NCI-H345 (cell line): Measurements from ENCODE around the gene TEX36.
A peak's percentile ranks its signal among the peaks of the same experiment; 100 is the strongest.
"Not testable (repeated sequence)": the region's sequence is repeated elsewhere in the genome, so short reads cannot be mapped to it uniquely, and the experiment has no call there.

Source experiments
- DNase-seq: peaks from one replicate; lab custom pipeline; 2025; lab: John Stamatoyannopoulos, UW

TEX36 gene

GRCh38 chr10:125631806-125632205 is 51.2 kb downstream of the TEX36 start:
- DNase-seq = no peak

- DNase-seq = peak; percentile 43
Measured at GRCh38 chr10:125629758-125630376, 53.1 kb downstream of the TEX36 start.

GRCh38 chr10:125628104-125629049 is 54.6 kb downstream of the TEX36 start:
- no peak for DNase-seq

GRCh38 chr10:125627646-125628045 is 55.3 kb downstream of the TEX36 start:
- DNase-seq = no peak

- DNase-seq = no peak
Measured at GRCh38 chr10:125626671-125627070, 56.3 kb downstream of the TEX36 start.

GRCh38 chr10:125625586-125625985 is 57.4 kb downstream of the TEX36 start:
- no peak for DNase-seq

GRCh38 chr10:125624800-125625199 is 58.2 kb downstream of the TEX36 start:
- DNase-seq = no peak

GRCh38 chr10:125621052-125621451 is 61.9 kb downstream of the TEX36 start:
- DNase-seq = no peak

GRCh38 chr10:125620401-125620800 is 62.6 kb downstream of the TEX36 start:
- no peak for DNase-seq

GRCh38 chr10:125613062-125613461 is 69.9 kb downstream of the TEX36 start:
- DNase-seq = not testable (repeated sequence)

- no peak for DNase-seq
Measured at GRCh38 chr10:125611756-125612155, 71.2 kb downstream of the TEX36 start.

GRCh38 chr10:125611216-125611615 is 71.7 kb downstream of the TEX36 start:
- no peak for DNase-seq

GRCh38 chr10:125609859-125610258 is 73.1 kb downstream of the TEX36 start:
- DNase-seq = no peak

- DNase-seq = no peak
Measured at GRCh38 chr10:125608474-125608873, 74.5 kb downstream of the TEX36 start.

GRCh38 chr10:125607689-125608290 is 75.2 kb downstream of the TEX36 start:
- no peak for DNase-seq

- no peak for DNase-seq
Measured at GRCh38 chr10:125606414-125607010, 76.5 kb downstream of the TEX36 start.
